Measurements from ENCODE around the gene SRRM4.

DNA sequence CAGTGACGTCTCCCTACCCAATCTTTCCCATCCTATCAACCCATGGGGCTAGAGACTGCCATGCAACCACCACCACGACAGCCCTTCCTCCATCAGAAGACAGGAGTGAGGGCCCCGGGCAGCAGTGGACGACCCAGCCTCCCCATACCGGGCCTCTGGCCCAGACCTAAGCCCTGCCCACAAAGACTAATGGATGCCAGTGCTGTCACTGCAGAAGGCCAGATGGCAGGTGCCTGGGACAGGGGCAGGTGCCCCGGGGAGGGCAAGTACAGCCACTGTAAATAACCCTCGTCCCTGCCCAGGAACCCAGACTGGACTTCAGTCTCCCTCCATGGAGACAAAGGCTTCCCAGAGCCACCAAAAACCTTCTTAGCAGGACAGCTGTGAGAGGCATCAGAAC, 177.1 kb downstream of the SRRM4 start:
- TF ChIP-seq, protein P1, sequence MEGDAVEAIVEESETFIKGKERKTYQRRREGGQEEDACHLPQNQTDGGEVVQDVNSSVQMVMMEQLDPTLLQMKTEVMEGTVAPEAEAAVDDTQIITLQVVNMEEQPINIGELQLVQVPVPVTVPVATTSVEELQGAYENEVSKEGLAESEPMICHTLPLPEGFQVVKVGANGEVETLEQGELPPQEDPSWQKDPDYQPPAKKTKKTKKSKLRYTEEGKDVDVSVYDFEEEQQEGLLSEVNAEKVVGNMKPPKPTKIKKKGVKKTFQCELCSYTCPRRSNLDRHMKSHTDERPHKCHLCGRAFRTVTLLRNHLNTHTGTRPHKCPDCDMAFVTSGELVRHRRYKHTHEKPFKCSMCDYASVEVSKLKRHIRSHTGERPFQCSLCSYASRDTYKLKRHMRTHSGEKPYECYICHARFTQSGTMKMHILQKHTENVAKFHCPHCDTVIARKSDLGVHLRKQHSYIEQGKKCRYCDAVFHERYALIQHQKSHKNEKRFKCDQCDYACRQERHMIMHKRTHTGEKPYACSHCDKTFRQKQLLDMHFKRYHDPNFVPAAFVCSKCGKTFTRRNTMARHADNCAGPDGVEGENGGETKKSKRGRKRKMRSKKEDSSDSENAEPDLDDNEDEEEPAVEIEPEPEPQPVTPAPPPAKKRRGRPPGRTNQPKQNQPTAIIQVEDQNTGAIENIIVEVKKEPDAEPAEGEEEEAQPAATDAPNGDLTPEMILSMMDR (conservative IDR thresholded peaks at IDR 0.05 in 1 of 2, IDR thresholded peaks at IDR 0.05 in 1 of 2; ENCODE audit: low read depth in 1 of 2, low read length in 2 of 2): no peak
- no peak for TF ChIP-seq EZH2 (IDR thresholded peaks at IDR 0.05; ENCODE audit: low read length, missing control alignments)
